SK-N-SH (cell line): ENCODE results near the gene RAD21L1.

Experiments
- GATA2 ChIP-seq: sonication (generic); formaldehyde crosslinking; IDR thresholded peaks from 2 replicates; pipeline ENCODE4 v1.5.0; 2020; ENCODE audit warnings: mild to moderate bottlenecking, missing genetic modification reagents
- JUND ChIP-seq: IDR thresholded peaks from 2 replicates; pipeline ENCODE4 v1.4.0; 2012
- NRF1 ChIP-seq: IDR thresholded peaks from 2 replicates; pipeline ENCODE4 v1.6.1; 2012; ENCODE audit warnings: low read depth, mild to moderate bottlenecking, low read length
- POLR2AphosphoS5 ChIP-seq: IDR thresholded peaks from 2 replicates; pipeline ENCODE4 v1.6.1; 2012; ENCODE audit warnings: low read depth, low read length
- RAD21 ChIP-seq: IDR thresholded peaks from 2 replicates; pipeline ENCODE4 v1.6.1; 2012; ENCODE audit warnings: mild to moderate bottlenecking, low read length
- RXRA ChIP-seq: IDR thresholded peaks from 2 replicates; pipeline ENCODE4 v1.4.0; 2012; ENCODE audit warnings: low read depth, mild to moderate bottlenecking, borderline replicate concordance
- TF ChIP-seq, protein P1 (sequence below): fragments of 200-600 bp; sonication (generic); IDR thresholded peaks from 2 replicates; pipeline ENCODE4 v1.6.1; 2017; ENCODE audit warnings: antibody characterized with exemption, mild to moderate bottlenecking, moderate library complexity
- TF ChIP-seq, protein P2 (sequence below): IDR thresholded peaks from 2 replicates; pipeline ENCODE4 v1.4.0; 2012; ENCODE audit warnings: low read depth
- TF ChIP-seq, protein P3 (sequence below): fragments of 150-350 bp; IDR thresholded peaks from 2 replicates; pipeline ENCODE4 v1.6.1; 2017; ENCODE audit warnings: antibody characterized with exemption, low read length, low read depth, borderline replicate concordance

DNA sequence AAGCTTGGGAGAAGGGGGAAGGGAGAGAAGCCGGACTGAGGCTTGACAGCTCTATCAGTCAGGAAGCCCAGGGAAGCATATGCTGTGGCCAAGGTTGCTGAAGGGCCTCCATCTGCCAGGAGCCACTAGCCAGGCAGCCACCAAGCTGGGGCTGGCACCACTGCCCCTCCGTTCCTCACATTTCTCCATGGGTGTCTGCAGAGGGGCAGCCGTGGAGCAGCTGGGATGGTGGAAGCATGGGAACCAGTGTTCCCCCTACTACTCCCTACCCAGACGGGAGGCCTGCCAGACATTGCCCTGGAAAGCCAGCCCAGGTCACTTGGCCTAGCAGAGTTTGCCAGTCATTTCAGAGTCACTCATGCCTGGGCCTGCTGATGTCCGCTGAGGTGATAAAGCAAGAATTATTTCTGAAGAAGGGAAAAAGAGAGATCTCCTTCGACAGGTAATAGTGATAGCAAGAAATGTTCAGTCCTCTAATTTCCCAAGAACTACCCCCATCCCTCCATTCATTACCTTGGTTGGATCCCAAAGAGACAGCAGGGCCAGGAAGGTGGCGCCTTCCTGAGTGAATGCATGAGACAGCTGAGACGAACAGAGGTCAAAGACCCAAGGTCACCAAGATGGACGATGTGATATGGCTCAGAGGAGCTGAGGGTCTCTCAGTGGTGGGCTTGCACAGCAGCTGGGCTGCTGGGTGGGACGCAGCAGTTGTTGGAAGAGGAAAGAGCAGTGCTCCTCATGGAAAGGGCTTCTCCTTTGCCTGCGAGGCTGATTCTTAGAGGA, 62.1 kb downstream of the RAD21L1 start:
- TF ChIP-seq, protein P1, sequence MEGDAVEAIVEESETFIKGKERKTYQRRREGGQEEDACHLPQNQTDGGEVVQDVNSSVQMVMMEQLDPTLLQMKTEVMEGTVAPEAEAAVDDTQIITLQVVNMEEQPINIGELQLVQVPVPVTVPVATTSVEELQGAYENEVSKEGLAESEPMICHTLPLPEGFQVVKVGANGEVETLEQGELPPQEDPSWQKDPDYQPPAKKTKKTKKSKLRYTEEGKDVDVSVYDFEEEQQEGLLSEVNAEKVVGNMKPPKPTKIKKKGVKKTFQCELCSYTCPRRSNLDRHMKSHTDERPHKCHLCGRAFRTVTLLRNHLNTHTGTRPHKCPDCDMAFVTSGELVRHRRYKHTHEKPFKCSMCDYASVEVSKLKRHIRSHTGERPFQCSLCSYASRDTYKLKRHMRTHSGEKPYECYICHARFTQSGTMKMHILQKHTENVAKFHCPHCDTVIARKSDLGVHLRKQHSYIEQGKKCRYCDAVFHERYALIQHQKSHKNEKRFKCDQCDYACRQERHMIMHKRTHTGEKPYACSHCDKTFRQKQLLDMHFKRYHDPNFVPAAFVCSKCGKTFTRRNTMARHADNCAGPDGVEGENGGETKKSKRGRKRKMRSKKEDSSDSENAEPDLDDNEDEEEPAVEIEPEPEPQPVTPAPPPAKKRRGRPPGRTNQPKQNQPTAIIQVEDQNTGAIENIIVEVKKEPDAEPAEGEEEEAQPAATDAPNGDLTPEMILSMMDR, result no peak
- no peak for TF ChIP-seq POLR2AphosphoS5
- no peak for TF ChIP-seq JUND
- no peak for TF ChIP-seq RAD21
- TF ChIP-seq, protein P2, sequence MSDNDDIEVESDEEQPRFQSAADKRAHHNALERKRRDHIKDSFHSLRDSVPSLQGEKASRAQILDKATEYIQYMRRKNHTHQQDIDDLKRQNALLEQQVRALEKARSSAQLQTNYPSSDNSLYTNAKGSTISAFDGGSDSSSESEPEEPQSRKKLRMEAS, result no peak
- no peak for TF ChIP-seq GATA2 (CRISPR knock-in tag)
- TF ChIP-seq RXRA, result no peak
- TF ChIP-seq NRF1, result no peak
- TF ChIP-seq, protein P3, sequence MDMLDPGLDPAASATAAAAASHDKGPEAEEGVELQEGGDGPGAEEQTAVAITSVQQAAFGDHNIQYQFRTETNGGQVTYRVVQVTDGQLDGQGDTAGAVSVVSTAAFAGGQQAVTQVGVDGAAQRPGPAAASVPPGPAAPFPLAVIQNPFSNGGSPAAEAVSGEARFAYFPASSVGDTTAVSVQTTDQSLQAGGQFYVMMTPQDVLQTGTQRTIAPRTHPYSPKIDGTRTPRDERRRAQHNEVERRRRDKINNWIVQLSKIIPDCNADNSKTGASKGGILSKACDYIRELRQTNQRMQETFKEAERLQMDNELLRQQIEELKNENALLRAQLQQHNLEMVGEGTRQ, result no peak
